Left renal pelvis (tissue), 4 donors: Measurements from ENCODE around the gene C12orf43. TPM values are rescaled to one million over a fixed set of nuclear protein-coding genes. Genes with fewer than 3 reads are reported as not detected.

ENCODE experiments used
- DNase-seq, 4 donors: peaks; one replicate each; pipeline ENCODE4 v3.0.0-alpha.2; 2013; ENCODE audit warnings: low read depth in 4 of 4, low spot score in 3 of 4
- polyA plus RNA-seq, 4 donors: library from polyadenylated mRNA; unstranded; fragments of 120-200 nt; gene quantifications; one replicate each; pipeline ENCODE4 v1.2.1, GENCODE V29; 2013; ENCODE audit not compliant: insufficient read length in 4 of 4

Gene C12orf43
- polyA plus RNA-seq, 4 donors, result 16.2 to 19.8 (median 16.7) TPM

DNA sequence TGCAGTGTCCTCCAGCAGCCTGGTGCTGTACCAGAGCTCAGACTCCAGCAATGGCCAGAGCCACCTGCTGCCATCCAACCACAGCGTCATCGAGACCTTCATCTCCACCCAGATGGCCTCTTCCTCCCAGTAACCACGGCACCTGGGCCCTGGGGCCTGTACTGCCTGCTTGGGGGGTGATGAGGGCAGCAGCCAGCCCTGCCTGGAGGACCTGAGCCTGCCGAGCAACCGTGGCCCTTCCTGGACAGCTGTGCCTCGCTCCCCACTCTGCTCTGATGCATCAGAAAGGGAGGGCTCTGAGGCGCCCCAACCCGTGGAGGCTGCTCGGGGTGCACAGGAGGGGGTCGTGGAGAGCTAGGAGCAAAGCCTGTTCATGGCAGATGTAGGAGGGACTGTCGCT is 15.2 kb downstream of the C12orf43 start:
- no peak for DNase-seq

DNA sequence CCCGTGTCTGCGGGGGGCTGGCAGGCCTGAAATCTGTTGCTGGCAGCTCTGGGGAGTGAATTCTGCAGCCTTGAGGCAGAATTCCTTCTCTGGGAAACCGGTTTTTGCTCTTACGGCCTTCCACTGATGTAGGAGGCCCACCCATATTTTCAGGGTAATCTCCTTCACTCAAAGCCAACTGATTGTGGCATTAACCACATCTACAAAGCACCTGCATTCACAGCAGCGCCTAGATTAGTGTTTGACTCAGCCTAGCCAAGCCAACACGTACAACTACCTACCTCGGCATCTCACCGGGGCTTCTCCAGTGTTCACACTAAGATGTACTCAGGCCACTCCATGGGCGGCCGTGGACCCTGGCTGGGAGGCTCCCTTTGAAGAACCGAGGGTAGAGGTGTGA is 15.8 kb downstream of the C12orf43 start:
- no peak for DNase-seq

DNA sequence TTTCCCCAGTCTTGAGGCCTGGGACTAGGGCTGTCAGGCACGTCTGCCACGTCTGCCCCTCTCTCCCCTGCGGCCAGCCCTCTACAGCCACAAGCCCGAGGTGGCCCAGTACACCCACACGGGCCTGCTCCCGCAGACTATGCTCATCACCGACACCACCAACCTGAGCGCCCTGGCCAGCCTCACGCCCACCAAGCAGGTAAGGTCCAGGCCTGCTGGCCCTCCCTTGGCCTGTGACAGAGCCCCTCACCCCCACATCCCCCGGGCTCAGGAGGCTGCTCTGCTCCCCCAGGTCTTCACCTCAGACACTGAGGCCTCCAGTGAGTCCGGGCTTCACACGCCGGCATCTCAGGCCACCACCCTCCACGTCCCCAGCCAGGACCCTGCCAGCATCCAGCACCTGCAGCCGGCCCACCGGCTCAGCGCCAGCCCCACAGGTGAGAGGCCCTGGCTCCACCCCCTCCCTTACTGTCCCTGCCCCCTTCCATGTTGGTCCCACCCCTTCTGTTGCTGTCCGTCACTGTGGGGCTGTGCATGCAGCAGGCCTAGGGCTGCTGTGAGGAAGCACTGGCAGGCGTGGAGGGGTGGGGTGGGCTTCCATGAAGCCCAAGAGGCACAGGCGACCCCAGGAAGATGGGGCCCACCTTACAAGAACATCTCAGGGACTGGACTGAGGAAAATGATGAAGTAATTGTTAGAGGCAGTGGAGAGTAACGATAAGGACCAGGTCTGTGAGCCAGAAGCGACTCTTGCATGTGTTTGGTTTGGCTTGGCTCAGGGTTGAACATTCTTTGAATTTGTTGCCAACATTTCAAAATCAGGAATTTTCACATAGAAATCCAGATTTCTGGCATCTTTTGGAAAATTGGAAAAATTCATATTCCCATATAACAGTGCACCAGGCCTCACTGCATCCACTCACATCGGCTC is 16.8 kb downstream of the C12orf43 start:
- no peak for DNase-seq

DNA sequence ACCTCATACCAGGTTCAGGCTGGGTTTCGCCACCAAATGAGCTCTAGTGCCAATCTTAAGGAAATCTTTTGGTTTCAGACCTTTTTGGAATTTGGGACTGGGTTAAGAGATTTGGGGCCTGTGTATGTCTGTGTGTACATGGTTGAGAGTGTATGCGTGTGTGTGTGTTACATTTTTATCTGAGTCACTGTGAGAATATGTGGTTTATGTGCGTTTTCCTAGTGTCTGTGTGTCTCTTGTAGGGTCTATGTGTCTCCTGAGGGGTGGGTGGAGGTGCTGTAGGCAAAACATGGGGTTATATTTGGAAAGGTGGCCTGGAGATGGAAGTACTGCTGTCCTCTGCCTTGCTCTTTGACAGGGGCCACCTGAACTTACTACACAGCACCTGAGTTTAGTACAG is 17.9 kb downstream of the C12orf43 start:
- DNase-seq, result no peak

DNA sequence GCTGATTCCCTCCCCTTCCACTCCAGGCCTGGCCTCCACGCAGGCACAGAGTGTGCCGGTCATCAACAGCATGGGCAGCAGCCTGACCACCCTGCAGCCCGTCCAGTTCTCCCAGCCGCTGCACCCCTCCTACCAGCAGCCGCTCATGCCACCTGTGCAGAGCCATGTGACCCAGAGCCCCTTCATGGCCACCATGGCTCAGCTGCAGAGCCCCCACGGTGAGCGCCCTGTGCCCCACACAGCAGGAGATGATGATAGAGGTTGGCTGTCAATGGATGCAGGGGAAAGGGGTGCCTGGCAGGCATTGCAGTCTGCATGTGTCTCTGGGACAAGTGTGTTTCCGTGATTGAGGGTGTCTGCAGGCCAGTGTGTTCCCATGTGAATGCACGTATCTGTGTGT is 18.8 kb downstream of the C12orf43 start:
- DNase-seq, result no peak

DNA sequence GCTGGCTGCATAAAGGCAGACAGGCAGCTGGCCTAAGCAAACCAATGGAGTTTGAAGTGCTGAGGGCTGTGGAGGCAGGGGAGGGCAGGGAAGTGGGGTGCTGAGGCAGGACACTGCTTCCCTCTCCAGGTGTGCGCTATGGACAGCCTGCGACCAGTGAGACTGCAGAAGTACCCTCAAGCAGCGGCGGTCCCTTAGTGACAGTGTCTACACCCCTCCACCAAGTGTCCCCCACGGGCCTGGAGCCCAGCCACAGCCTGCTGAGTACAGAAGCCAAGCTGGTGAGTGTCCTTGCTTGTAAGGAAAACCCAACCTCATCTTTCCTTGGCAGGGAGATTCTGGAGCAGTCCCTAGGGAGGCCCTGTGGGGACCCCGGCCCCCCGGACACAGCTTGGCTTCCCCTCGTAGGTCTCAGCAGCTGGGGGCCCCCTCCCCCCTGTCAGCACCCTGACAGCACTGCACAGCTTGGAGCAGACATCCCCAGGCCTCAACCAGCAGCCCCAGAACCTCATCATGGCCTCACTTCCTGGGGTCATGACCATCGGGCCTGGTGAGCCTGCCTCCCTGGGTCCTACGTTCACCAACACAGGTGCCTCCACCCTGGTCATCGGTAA is 20.0 kb downstream of the C12orf43 start:
- no peak for DNase-seq

DNA sequence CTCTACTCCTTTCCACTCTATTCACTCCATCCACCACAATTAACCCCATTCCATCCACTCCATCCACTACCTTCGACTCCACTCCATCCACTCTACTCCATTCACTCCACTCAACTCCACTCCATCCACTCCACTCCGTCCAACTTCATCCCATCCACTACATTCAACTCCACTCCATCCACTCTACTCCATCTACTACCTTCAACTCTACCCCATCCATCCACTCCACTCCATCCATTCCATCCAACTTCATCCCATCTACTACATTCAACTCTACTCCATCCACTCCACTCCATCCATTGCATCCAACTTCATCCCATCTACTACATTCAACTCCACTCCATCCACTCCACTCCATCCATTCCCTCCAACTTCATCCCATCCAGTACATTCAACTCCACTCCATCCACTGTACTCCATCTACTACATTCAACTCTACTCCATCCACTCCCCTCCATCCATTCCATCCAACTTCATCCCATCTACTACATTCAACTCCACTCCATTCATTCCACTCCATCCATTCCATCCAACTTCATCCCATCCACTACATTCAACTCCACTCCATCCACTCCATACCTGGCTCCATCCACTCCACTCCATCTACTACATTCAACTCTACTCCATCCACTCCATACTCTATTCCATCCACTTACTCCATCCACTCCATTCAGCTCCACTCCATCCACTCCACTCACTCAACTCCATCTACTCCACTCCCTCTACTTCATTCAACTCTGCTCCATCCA is 21.5 kb downstream of the C12orf43 start:
- DNase-seq, result no peak

DNA sequence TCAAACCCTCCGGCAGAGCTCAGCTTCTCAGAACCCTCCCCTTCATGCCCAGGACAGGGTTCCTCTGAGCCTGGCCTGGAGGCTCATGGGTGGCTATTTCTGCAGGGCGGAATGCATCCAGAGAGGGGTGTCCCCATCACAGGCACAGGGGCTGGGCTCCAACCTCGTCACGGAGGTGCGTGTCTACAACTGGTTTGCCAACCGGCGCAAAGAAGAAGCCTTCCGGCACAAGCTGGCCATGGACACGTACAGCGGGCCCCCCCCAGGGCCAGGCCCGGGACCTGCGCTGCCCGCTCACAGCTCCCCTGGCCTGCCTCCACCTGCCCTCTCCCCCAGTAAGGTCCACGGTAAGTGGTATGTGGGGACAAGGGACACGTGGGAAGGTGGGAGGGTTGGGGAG is 22.2 kb downstream of the C12orf43 start:
- DNase-seq, result no peak

DNA sequence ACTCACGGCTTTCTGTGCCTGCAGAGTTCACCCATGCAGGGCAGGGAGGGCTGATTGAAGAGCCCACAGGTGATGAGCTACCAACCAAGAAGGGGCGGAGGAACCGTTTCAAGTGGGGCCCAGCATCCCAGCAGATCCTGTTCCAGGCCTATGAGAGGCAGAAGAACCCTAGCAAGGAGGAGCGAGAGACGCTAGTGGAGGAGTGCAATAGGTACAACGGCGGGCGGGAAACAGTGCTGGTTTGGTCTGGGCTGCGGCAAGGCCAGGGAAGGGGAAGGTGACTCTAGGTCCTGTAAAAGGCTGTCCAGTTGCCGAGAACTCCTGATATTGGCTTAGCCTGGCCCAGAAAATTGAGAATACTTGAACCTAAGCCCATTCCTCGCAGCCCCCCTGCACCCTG is 22.8 kb downstream of the C12orf43 start:
- DNase-seq, result no peak

DNA sequence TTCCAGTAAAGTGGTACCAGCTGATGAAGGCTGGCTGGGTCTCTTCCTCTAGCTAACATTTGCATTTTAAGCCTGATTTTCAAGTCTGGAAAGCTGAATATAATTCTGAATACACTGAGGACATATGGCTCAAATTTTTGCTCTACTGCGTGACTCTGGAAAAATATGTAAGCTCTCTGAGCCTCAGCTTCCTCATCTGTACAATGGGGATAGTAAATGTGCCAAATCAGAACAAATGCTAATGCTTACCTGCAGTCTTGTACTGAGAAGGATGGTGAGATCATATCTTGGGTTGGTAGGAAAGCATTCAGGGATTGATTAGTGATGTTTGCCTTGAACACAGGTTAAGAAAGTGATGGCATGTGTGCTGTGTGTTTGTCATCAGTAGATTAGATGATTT is 23.3 kb downstream of the C12orf43 start:
- DNase-seq, result no peak

DNA sequence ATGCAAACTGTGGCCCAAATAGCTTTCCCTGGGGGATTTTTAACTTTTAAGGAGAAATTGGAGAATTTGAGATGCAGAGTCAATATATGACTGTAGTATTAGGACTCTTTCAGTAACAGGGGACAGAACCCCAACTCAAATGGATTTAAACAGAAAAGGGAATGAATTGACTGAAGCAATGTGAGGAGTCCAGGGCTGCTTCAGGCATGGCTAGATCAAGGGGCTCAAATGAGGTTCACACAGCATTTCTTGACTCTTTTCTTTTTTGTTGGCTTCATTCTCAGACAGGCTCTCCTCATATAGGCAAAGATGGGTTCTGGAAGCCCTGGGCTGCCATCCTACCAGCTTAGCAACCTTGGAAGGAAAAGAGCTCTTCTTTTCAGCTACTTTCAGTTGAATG is 24.3 kb downstream of the C12orf43 start:
- no peak for DNase-seq

DNA sequence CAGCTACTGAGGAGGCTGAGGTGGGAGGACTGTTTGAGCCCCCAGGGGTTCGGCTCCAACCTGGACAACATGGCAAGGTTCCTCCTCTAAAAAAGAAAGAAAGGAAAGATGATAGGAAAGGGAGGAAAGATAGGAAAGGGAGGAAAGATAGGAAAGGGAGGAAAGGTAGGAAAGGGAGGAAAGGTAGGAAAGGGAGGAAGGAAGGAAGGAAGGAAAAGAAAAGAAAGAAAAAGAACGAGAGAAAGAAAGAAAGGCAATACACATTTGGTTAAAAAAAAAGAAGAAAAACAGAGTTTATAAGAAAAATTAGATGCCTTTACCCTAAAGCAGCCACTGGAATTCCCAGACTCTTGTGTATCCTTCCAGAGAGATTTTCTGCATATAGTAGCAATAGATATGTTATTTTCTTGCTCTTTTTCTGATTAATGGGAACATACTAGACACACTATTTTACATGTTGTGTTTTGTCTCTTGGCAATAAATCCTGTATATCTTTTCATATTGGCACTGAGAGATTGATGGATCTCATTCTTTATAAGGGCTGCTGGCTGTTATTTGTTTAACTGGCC is 25.7 kb downstream of the C12orf43 start:
- DNase-seq, result no peak

DNA sequence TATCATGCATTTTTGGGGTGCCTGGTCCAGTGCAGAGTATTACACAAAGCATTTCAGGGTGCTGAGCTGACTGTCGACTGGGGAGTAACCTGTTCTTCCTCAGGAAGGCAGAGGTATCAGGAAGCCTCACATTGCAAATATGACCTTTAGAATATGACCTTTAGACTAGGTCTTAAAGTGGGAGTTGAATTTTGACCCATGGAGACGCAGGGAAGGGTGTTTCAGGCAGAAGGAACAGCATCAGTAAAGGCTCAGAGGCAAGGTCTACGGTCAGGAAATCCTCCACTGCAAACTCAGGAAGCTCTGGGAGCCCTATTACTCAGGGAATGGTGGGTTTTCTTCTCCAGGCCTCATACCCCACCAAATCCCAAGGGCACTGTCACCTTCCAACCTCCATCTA is 26.6 kb downstream of the C12orf43 start:
- no peak for DNase-seq

DNA sequence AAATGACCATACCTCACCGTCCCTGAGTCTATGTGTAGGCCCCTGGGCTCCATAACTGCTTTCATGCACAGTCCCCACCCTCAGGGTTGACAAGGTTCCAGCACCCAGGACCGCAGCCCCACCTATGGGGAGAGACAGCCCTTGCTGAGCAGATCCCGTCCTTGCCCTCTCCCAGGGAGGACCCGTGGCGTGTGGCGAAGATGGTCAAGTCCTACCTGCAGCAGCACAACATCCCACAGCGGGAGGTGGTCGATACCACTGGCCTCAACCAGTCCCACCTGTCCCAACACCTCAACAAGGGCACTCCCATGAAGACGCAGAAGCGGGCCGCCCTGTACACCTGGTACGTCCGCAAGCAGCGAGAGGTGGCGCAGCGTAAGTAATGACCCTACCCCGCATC is 27.6 kb downstream of the C12orf43 start:
- DNase-seq, result no peak

DNA sequence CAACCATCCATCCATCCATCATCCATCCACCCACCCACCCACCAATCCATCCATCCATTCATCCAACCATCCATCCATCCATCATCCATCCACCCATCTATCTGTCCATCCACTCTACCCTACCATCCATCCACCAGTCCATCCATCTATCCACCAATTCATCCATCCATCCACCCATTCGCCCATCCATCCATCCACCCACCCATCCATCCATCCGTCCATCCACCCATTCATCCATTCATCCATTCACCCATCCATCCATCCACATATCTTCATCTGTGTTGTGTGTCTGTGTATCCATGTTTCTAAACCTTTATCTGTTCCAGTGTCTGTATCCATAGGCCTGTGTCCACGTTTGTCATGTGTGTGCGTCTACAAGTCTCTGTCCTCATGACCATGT is 28.1 kb downstream of the C12orf43 start:
- no peak for DNase-seq

DNA sequence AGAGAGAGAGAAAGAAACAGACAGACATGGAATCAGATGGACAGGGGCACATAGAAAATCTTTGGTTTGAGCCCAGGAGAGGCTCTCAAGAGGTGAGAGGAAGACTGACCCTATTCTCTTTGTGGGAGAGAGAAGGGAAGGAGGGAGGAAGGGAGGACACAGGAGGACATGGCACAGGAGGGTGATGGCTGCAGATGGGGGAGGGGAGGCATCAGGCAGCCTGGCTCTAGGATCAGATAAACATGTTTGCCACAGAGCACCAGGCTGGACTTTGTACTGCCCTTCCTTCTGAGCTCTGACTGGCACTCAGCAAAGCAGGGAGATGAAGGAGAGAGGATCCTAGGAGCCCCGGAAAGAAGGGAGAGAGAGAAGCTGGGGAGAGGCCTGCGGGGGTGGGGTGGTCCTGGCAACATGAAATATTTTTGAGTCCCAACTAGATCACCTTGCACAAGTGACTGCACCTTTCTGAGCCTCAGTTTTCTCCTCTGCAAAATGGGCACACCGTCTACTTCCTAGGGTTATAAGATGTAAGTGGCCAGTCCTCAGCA is 31.9 kb downstream of the C12orf43 start:
- no peak for DNase-seq

DNA sequence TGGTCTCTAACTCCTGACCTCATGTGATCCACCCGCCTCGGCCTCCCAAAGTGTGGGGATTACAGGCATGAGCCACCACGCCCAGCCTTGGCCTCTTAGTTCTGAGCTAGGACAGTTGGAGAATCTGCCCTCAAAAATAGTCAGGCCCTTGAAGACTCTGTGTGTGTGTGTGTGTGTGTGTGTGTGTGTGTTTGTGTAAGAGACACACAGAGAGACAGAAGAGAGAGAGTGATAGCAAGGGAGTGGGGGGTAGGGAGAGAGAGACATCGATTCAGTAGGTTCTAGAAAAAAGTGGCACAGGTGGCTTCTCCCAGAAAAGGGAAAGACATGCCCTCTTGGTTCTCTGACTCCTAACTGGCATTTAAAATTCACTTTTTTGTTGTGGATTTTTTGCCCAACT is 32.5 kb downstream of the C12orf43 start:
- DNase-seq, result no peak

DNA sequence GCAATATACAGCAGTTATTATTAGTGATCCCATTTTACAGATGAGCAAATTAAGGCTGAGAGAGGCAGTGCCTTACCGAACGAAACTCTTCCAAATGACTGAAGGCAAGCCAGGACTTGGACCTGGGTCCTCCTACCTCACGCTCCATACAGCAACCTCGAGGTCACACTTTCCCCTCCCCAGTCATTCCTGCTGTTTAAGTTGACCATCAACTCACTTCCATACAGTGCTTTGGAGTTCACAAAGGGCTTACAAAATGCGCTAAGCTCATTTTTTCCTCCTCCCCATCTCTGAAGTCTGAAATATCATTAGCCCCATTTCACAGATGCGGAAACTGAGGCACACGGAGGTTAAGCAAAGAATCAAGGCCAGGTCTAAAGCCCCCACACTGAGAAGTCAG is 33.6 kb downstream of the C12orf43 start:
- no peak for DNase-seq

DNA sequence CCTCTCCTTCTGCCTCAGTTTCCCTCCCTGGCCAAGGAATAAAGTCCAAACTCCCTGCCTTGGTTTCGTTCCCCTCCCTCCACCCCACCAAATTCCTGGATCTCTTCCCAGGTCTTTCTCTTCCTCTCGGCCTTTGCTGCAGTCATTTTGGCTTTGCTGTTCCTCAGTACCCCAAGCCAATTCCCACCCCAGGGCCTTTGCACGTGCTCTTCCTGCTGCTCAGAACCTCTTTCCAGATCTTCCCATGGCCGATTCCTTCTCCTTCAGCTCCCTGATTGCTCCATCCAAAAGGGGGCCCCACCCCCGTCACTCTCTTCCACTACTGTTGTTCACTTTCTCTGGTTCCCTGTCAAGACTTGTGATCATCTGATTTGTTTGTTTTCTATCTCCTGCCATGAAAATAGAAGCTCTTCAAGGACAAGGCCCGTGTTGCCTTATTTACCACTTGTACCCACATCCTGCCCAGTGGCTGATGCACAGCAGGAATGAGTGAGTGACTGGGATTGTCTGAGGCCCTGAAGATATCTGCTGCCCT is 34.8 kb downstream of the C12orf43 start:
- no peak for DNase-seq

DNA sequence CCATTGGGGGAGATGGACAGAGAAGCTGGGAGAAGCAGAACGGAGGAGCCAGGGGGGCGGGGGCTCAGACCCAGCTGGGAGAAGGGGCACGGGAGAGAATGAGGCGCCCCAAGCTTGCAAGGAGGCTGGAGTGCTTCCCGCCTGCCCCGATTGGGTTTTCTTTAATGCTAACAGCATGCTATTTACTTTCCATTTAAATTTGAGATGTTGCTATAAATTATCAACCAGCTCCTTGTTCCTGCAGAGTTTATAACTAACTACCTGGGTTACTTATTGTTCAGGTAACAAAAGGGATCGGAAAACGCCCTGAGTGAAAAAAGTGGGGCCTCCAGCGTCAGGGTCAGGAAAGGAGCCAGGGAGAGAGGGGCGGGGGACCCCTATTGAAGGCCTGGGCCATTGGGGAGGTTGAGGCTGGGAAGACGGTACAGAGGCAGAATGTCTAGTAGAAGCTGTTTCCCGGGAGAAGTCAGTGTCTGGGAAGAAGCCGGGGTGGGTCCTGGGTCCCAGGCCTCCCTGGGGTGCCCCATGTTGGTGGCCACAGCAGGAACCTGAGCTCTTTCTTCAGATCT is 35.4 kb downstream of the C12orf43 start:
- DNase-seq, result peak in 2 of 4 donors; percentile 46 to 51
